BLaER1 treated with 17β-estradiol and CSF1 and Interleukin-3, amounts not matched to agents 10 nM and 100 nM (cell line): ENCODE measurements around the gene NOP14.
A peak's percentile ranks its signal among the peaks of the same experiment; 100 is the strongest.

Experiments
- H3K27ac ChIP-seq, 11 experiments: shearing (Covaris generic); formaldehyde crosslinking; 2 replicates each; pipeline ENCODE4 v1.8.1; 2022
- H3K27me3 ChIP-seq, 11 experiments: shearing (Covaris generic); formaldehyde crosslinking; 2 replicates each; pipeline ENCODE4 v1.8.1; 2022
- H3K36me3 ChIP-seq, 11 experiments: shearing (Covaris generic); formaldehyde crosslinking; 2 replicates each; pipeline ENCODE4 v1.8.1; 2022
- H3K4me1 ChIP-seq, 10 experiments: shearing (Covaris generic); formaldehyde crosslinking; 2 replicates each; pipeline ENCODE4 v1.8.1; 2022
- H3K4me2 ChIP-seq, 11 experiments: shearing (Covaris generic); formaldehyde crosslinking; 2 replicates each; pipeline ENCODE4 v1.8.1; 2022
- H3K4me3 ChIP-seq, 10 experiments: shearing (Covaris generic); formaldehyde crosslinking; 2 replicates each; pipeline ENCODE4 v1.8.1; 2022
- H3K9ac ChIP-seq, 11 experiments: shearing (Covaris generic); formaldehyde crosslinking; 2 replicates each; pipeline ENCODE4 v1.8.1; 2022
- H3K9me3 ChIP-seq, 11 experiments: shearing (Covaris generic); formaldehyde crosslinking; replicated peaks in 1 of 11; 2 replicates each; pipeline ENCODE4 v1.8.1; 2022
- H4K20me1 ChIP-seq, 11 experiments: shearing (Covaris generic); formaldehyde crosslinking; 2 replicates each; pipeline ENCODE4 v1.8.1; 2022
- Cebpa-rat ChIP-seq, 11 experiments: shearing (Covaris generic); IDR thresholded peaks; 2 replicates each; pipeline ENCODE4 v1.8.1; 2022

The NOP14 gene

DNA sequence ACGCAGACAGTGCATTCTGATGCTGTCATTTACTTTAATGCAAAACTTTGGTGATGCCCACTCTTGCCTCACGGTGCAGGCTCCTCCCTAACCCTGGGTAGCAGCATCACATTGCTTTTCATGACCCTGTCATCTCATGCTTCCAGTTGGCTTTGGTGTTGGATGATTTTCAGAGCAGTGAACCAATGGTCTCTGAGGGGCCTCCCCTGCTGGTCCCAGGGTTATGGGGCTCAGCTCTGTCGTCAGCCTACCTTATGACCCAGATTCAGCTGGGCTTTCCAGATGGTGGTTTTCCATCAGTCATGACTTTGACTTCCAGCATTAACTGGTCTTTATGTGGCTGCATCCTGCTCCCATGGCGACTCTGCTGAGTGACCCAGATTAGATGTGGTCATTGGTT, 56.0 kb downstream of the NOP14 start:
- no peak for TF ChIP-seq Cebpa-rat (IDR thresholded peaks at IDR 0.05)
- H4K20me1 ChIP-seq, result peaks cover 0 to 66% (median 9%) of the 10 kb centered on the region in 11 experiments; a peak in 11 of 22 replicates
- peaks cover 95 to 100% (median 100%) of the 10 kb centered on the region in 11 experiments for H3K36me3 ChIP-seq
- H3K9ac ChIP-seq, result no peak overlapping the region
- no peak overlapping the region for H3K4me3 ChIP-seq
- no peaks in the 10 kb centered on the region for H3K9me3 ChIP-seq
- H3K27ac ChIP-seq, result no peak overlapping the region
- H3K27me3 ChIP-seq, result no peaks in the 10 kb centered on the region
- no peak overlapping the region for H3K4me2 ChIP-seq
- H3K4me1 ChIP-seq, result peaks cover 0 to 3% (median 0%) of the 10 kb centered on the region in 10 experiments; a peak in 1 of 20 replicates

- no peak overlapping the region for H3K27ac ChIP-seq
- no peak overlapping the region for H3K4me2 ChIP-seq
- no peaks in the 10 kb centered on the region for H3K9me3 ChIP-seq
- H3K27me3 ChIP-seq, result no peaks in the 10 kb centered on the region
- H3K9ac ChIP-seq, result no peak overlapping the region
- H4K20me1 ChIP-seq, result peaks cover 0 to 58% (median 7%) of the 10 kb centered on the region in 11 experiments; a peak in 10 of 22 replicates
- TF ChIP-seq Cebpa-rat (IDR thresholded peaks at IDR 0.05), result no peak
- peaks cover 94 to 100% (median 100%) of the 10 kb centered on the region in 11 experiments for H3K36me3 ChIP-seq
- H3K4me1 ChIP-seq, result no peaks in the 10 kb centered on the region
- no peak overlapping the region for H3K4me3 ChIP-seq
Observed at GRCh38 chr4:2906218-2906617, 57.0 kb downstream of the NOP14 start.

DNA sequence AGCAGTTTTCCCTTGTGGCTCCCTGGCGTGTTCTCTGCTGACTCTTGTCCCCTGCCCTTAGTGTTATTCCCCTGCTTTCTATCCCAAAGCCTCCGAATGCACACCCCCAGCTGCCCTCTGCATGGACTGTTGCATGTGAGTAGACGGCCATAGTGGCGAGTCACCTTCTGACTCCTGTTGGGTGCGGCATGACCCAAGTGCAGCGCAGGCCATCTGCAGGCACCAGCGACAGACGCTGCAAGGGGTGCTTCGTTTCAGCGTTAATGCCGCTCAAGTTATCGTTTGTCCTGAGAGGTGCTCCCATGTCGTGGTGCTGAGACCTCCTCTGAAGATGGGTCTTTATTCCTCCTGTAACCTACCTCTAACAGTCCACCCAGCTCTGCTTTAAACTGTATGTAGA, 57.7 kb downstream of the NOP14 start:
- no peak overlapping the region for H3K4me3 ChIP-seq
- H3K4me1 ChIP-seq, result no peaks in the 10 kb centered on the region
- no peaks in the 10 kb centered on the region for H3K27me3 ChIP-seq
- TF ChIP-seq Cebpa-rat (IDR thresholded peaks at IDR 0.05), result no peak
- no peak overlapping the region for H3K4me2 ChIP-seq
- no peaks in the 10 kb centered on the region for H3K9me3 ChIP-seq
- H3K27ac ChIP-seq, result no peak overlapping the region
- H3K9ac ChIP-seq, result no peak overlapping the region
- peaks cover 0 to 60% (median 7%) of the 10 kb centered on the region in 11 experiments; a peak in 10 of 22 replicates for H4K20me1 ChIP-seq
- peaks cover 94 to 100% (median 100%) of the 10 kb centered on the region in 11 experiments for H3K36me3 ChIP-seq

- no peaks in the 10 kb centered on the region for H3K27me3 ChIP-seq
- H4K20me1 ChIP-seq, result peaks cover 0 to 46% (median 3%) of the 10 kb centered on the region in 11 experiments; a peak in 8 of 22 replicates
- H3K9ac ChIP-seq, result no peak overlapping the region
- H3K4me1 ChIP-seq, result no peaks in the 10 kb centered on the region
- no peak overlapping the region for H3K4me2 ChIP-seq
- no peak for TF ChIP-seq Cebpa-rat (IDR thresholded peaks at IDR 0.05)
- no peak overlapping the region for H3K4me3 ChIP-seq
- no peak overlapping the region for H3K27ac ChIP-seq
- peaks cover 97 to 100% (median 99%) of the 10 kb centered on the region in 11 experiments for H3K36me3 ChIP-seq
- H3K9me3 ChIP-seq, result no peaks in the 10 kb centered on the region
Observed at GRCh38 chr4:2902126-2902525, 61.1 kb downstream of the NOP14 start.

GRCh38 chr4:2901186-2901585, 62.0 kb downstream of the NOP14 start:
- no peak overlapping the region for H3K4me3 ChIP-seq
- H4K20me1 ChIP-seq, result peaks cover 0 to 43% (median 3%) of the 10 kb centered on the region in 11 experiments; a peak in 8 of 22 replicates
- no peaks in the 10 kb centered on the region for H3K9me3 ChIP-seq
- H3K36me3 ChIP-seq, result peaks cover 96 to 100% (median 99%) of the 10 kb centered on the region in 11 experiments
- no peaks in the 10 kb centered on the region for H3K27me3 ChIP-seq
- no peak overlapping the region for H3K4me2 ChIP-seq
- no peaks in the 10 kb centered on the region for H3K4me1 ChIP-seq
- H3K27ac ChIP-seq, result no peak overlapping the region
- TF ChIP-seq Cebpa-rat (IDR thresholded peaks at IDR 0.05), result no peak
- H3K9ac ChIP-seq, result no peak overlapping the region

DNA sequence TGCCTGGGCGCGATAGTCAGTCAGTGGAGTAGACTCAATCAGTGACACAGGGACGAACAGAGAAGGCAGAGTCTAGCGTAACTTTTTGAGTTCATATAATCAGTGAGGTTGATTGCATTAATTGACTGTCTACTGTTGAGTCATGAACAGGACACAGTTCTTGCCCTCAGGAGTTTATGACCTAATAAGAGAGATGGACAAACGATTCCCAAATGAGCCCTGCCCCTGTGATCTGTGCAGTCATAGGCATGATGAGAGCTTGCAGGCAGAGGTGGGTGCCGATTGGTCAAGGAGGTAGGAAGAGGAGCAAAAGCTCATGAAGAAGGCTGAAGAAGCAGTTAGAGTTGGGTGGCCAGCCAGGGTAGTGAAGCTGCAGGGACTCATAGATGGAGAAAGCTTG, 62.5 kb downstream of the NOP14 start:
- no peak overlapping the region for H3K4me3 ChIP-seq
- no peak overlapping the region for H3K27ac ChIP-seq
- no peaks in the 10 kb centered on the region for H3K4me1 ChIP-seq
- no peaks in the 10 kb centered on the region for H3K27me3 ChIP-seq
- H3K9ac ChIP-seq, result no peak overlapping the region
- no peaks in the 10 kb centered on the region for H3K9me3 ChIP-seq
- peaks cover 96 to 100% (median 99%) of the 10 kb centered on the region in 11 experiments for H3K36me3 ChIP-seq
- H3K4me2 ChIP-seq, result no peak overlapping the region
- peaks cover 0 to 43% (median 2%) of the 10 kb centered on the region in 11 experiments; a peak in 8 of 22 replicates for H4K20me1 ChIP-seq
- no peak for TF ChIP-seq Cebpa-rat (IDR thresholded peaks at IDR 0.05)

GRCh38 chr4:2898001-2898400, 65.2 kb downstream of the NOP14 start:
- no peaks in the 10 kb centered on the region for H3K4me1 ChIP-seq
- no peak for TF ChIP-seq Cebpa-rat (IDR thresholded peaks at IDR 0.05)
- H3K4me2 ChIP-seq, result no peak overlapping the region
- H3K9me3 ChIP-seq, result no peaks in the 10 kb centered on the region
- H3K36me3 ChIP-seq, result peaks cover 96 to 100% (median 99%) of the 10 kb centered on the region in 11 experiments
- H3K9ac ChIP-seq, result no peak overlapping the region
- H3K27ac ChIP-seq, result no peak overlapping the region
- H3K27me3 ChIP-seq, result no peaks in the 10 kb centered on the region
- H4K20me1 ChIP-seq, result peaks cover 0 to 37% (median 4%) of the 10 kb centered on the region in 11 experiments; a peak in 8 of 22 replicates
- no peak overlapping the region for H3K4me3 ChIP-seq

DNA sequence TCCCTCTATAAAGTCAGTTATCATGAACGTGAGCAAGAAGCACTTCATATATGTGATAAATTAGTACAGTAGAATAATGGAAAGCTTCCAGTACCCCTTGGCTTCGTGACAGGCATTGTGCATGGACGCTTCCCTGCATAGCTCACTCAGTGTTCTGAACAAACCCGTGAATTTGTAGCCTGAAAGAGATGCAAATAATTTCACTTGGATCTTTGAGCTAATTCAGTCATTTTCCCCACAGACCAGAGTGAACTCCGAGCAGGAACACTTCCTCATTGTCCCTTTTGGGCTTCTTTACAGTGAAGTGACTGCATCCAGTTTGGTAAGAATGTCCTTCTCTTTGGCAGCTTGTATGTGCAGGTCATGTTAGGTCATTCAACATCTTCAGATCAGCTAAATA, 69.4 kb downstream of the NOP14 start:
- H3K27me3 ChIP-seq, result no peaks in the 10 kb centered on the region
- no peak overlapping the region for H3K4me3 ChIP-seq
- H3K36me3 ChIP-seq, result peaks cover 70 to 97% (median 87%) of the 10 kb centered on the region in 11 experiments
- no peaks in the 10 kb centered on the region for H3K9me3 ChIP-seq
- H3K4me1 ChIP-seq, result peaks cover 0 to 11% (median 0%) of the 10 kb centered on the region in 10 experiments; a peak in 3 of 20 replicates
- no peak overlapping the region for H3K4me2 ChIP-seq
- no peak for TF ChIP-seq Cebpa-rat (IDR thresholded peaks at IDR 0.05)
- no peak overlapping the region for H3K9ac ChIP-seq
- H3K27ac ChIP-seq, result no peak overlapping the region
- peaks cover 0 to 66% (median 4%) of the 10 kb centered on the region in 11 experiments; a peak in 8 of 22 replicates for H4K20me1 ChIP-seq

DNA sequence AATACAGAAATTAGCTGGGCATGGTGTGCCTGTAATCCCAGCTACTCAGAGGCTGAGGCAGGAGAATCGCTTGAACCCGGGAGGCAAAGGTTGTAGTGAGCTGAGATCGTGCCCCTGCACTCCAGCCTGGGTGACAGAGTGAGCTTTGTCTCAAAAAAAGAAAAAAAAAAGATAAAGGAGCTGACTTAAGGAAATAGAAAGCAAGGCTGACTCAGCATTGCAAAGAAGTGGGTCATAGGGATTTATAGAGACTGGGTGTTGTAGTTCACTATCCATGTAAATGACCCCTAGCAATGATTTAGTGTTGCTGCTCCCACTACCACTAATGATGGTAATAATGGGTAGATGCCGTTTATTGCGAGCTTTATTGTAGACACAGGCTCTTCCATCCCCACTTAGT, 71.9 kb downstream of the NOP14 start:
- Histone ChIP-seq H4K20me1 (peaks cover 0 to 73% (median 8%) of the 10 kb centered on the region in 11 experiments; a peak in 9 of 22 replicates), H3K4me2 (no peak overlapping the region), H3K4me1 (peaks cover 0 to 11% (median 0%) of the 10 kb centered on the region in 10 experiments; a peak in 3 of 20 replicates), H3K9ac (peak overlapping the region in 3 of 11 experiments; percentile 8 to 48 (median 8); a peak in 2 of 22 replicates), H3K27me3 (no peaks in the 10 kb centered on the region), H3K4me3 (no peak overlapping the region), H3K27ac (no peak overlapping the region), H3K9me3 (no peaks in the 10 kb centered on the region), H3K36me3 (peaks cover 63 to 97% (median 82%) of the 10 kb centered on the region in 11 experiments)
- TF ChIP-seq Cebpa-rat (IDR thresholded peaks at IDR 0.05), result no peak

- no peak for TF ChIP-seq Cebpa-rat (IDR thresholded peaks at IDR 0.05)
- H3K27ac ChIP-seq, result no peak overlapping the region
- peaks cover 61 to 97% (median 82%) of the 10 kb centered on the region in 11 experiments for H3K36me3 ChIP-seq
- no peak overlapping the region for H3K9ac ChIP-seq
- peaks cover 0 to 84% (median 8%) of the 10 kb centered on the region in 11 experiments; a peak in 9 of 22 replicates for H4K20me1 ChIP-seq
- no peaks in the 10 kb centered on the region for H3K27me3 ChIP-seq
- H3K9me3 ChIP-seq, result no peaks in the 10 kb centered on the region
- H3K4me2 ChIP-seq, result no peak overlapping the region
- H3K4me3 ChIP-seq, result no peak overlapping the region
- peaks cover 0 to 11% (median 2%) of the 10 kb centered on the region in 10 experiments; a peak in 4 of 20 replicates for H3K4me1 ChIP-seq
Observed at GRCh38 chr4:2888886-2889285, 74.3 kb downstream of the NOP14 start.
